G401.6 (cell line): Measurements from ENCODE around the gene TRIM54.
"Not testable (repeated sequence)": the region's sequence is repeated elsewhere in the genome, so short reads cannot be mapped to it uniquely, and the experiment has no call there.

Source experiments
- FAIRE-seq: peaks from 2 replicates; lab custom pipeline; 2012; peaks lifted over from hg19 to GRCh38; lab: Jason Lieb, UNC

TRIM54 gene

GRCh38 chr2:27258051-27258450 lies 24.2 kb upstream of the TRIM54 start:
- FAIRE-seq = no peak

GRCh38 chr2:27261241-27261925 lies 20.8 kb upstream of the TRIM54 start:
- FAIRE-seq = no peak

- FAIRE-seq = no peak
Measured at GRCh38 chr2:27261926-27262298, 20.3 kb upstream of the TRIM54 start.

- FAIRE-seq = no peak
Measured at GRCh38 chr2:27262379-27263286, 19.6 kb upstream of the TRIM54 start, which contains the start of gene SLC30A3. SLC30A3 (minus strand) TSS chr2:27263047; CDS start chr2:27262906, 141 bp downstream.

- FAIRE-seq = no peak
Measured at GRCh38 chr2:27263287-27264252, 18.7 kb upstream of the TRIM54 start.

- no peak for FAIRE-seq
Measured at GRCh38 chr2:27264253-27264752, 17.9 kb upstream of the TRIM54 start.

- FAIRE-seq = no peak
Measured at GRCh38 chr2:27264753-27265535, 17.3 kb upstream of the TRIM54 start.

GRCh38 chr2:27265536-27265870 lies 16.7 kb upstream of the TRIM54 start:
- no peak for FAIRE-seq

GRCh38 chr2:27268296-27268695 lies 13.9 kb upstream of the TRIM54 start:
- not testable (repeated sequence) for FAIRE-seq

- FAIRE-seq = no peak
Measured at GRCh38 chr2:27270131-27270530, 12.1 kb upstream of the TRIM54 start.

- no peak for FAIRE-seq
Measured at GRCh38 chr2:27270670-27271069, 11.6 kb upstream of the TRIM54 start.

GRCh38 chr2:27271631-27272340 lies 10.4 kb upstream of the TRIM54 start:
- FAIRE-seq = no peak

GRCh38 chr2:27272537-27273522 lies 9.4 kb upstream of the TRIM54 start:
- FAIRE-seq = not testable (repeated sequence)

GRCh38 chr2:27275211-27276150 lies 6.7 kb upstream of the TRIM54 start, which contains the start of gene DNAJC5G:
DNAJC5G (plus strand) TSS chr2:27275433; CDS start chr2:27276729, 1,296 bp downstream.
- FAIRE-seq = no peak

GRCh38 chr2:27278010-27278409 lies 4.2 kb upstream of the TRIM54 start:
- no peak for FAIRE-seq

GRCh38 chr2:27280826-27281225 lies 1.4 kb upstream of the TRIM54 start:
- no peak for FAIRE-seq

- FAIRE-seq = no peak
Measured at GRCh38 chr2:27281442-27281841, 787 bp upstream of the TRIM54 start.

- no peak for FAIRE-seq
Measured at GRCh38 chr2:27282892-27283291, 663 bp downstream of the TRIM54 start.
